ENCODE data around the gene HOOK2. TPM values are rescaled to one million over a fixed set of nuclear protein-coding genes. Genes with fewer than 3 reads are reported as not detected.
A peak's percentile ranks its signal among the peaks of the same experiment; 100 is the strongest.

Gene HOOK2
- total and polyA plus RNA-seq, 9 of the 15 experiments (the other 6 are each of a cell fraction or from before 2014, with no cell fraction given), result 1.3 to 17.2 (median 9.9) TPM

GRCh38 chr19:12793290-12794195 lies 18.2 kb upstream of the HOOK2 start (continued):
- no peak for TF ChIP-seq KDM2B (CRISPR knock-in tag; IDR thresholded peaks at IDR 0.05)
- no peak for TF ChIP-seq MCM3 (IDR thresholded peaks at IDR 0.05)
- TF ChIP-seq POLR2AphosphoS5 (IDR thresholded peaks at IDR 0.05; ENCODE audit: control insufficient read depth, insufficient read depth, low read depth, low read length), result peak; percentile 78
- peak; percentile 61; the same call in 1 of the 2 replicates for TF ChIP-seq ZBED1 (IDR thresholded peaks at IDR 0.05)
- no peak for TF ChIP-seq FOXA3 (CRISPR knock-in tag; conservative IDR thresholded peaks at IDR 0.05 in 1 of 2, IDR thresholded peaks at IDR 0.05 in 1 of 2)
- TF ChIP-seq, protein P1, sequence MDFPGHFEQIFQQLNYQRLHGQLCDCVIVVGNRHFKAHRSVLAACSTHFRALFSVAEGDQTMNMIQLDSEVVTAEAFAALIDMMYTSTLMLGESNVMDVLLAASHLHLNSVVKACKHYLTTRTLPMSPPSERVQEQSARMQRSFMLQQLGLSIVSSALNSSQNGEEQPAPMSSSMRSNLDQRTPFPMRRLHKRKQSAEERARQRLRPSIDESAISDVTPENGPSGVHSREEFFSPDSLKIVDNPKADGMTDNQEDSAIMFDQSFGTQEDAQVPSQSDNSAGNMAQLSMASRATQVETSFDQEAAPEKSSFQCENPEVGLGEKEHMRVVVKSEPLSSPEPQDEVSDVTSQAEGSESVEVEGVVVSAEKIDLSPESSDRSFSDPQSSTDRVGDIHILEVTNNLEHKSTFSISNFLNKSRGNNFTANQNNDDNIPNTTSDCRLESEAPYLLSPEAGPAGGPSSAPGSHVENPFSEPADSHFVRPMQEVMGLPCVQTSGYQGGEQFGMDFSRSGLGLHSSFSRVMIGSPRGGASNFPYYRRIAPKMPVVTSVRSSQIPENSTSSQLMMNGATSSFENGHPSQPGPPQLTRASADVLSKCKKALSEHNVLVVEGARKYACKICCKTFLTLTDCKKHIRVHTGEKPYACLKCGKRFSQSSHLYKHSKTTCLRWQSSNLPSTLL (IDR thresholded peaks at IDR 0.05), result no peak
- 0 out of 2 replicates have a peak, but pooled peaks have one; percentile 29 for TF ChIP-seq ZNF57 (CRISPR knock-in tag; IDR thresholded peaks at IDR 0.05)
- TF ChIP-seq CAMTA2 (CRISPR knock-in tag; conservative IDR thresholded peaks at IDR 0.05), result no peak
- 0 out of 2 replicates have a peak, but pooled peaks have one; percentile 45 for TF ChIP-seq NR2F6 (CRISPR knock-in tag; IDR thresholded peaks at IDR 0.05)
- no peak; the same call in 1 of the 2 replicates for TF ChIP-seq CBX1 (IDR thresholded peaks at IDR 0.05; ENCODE audit: low read depth)
- peak; percentile 86 for TF ChIP-seq CREB1 (IDR thresholded peaks at IDR 0.05)
- peak; percentile 88 for TF ChIP-seq CREB1 (CRISPR knock-in tag; IDR thresholded peaks at IDR 0.05)
- TF ChIP-seq MTF1 (CRISPR knock-in tag; IDR thresholded peaks at IDR 0.05; ENCODE audit: borderline replicate concordance), result no peak
- peak; percentile 60; the same call in 1 of the 2 replicates for TF ChIP-seq ESRRA (IDR thresholded peaks at IDR 0.05; ENCODE audit: borderline replicate concordance, low read depth)
- TF ChIP-seq MAFF (IDR thresholded peaks at IDR 0.05; ENCODE audit: low read length), result no peak
- peak; percentile 30; the same call in 1 of the 2 replicates for TF ChIP-seq EP300 (IDR thresholded peaks at IDR 0.05; ENCODE audit: low read length)
- TF ChIP-seq NR1H2 (CRISPR knock-in tag; IDR thresholded peaks at IDR 0.05), result peak; percentile 65; the same call in 1 of the 2 replicates
- peak; percentile 80 to 93; a peak in 2 of 4 replicates for TF ChIP-seq SIN3A (IDR thresholded peaks at IDR 0.05; ENCODE audit: borderline replicate concordance in 2 of 2, control insufficient read depth in 1 of 2, low read depth in 2 of 2, low read length in 2 of 2)
- TF ChIP-seq NFE2 (IDR thresholded peaks at IDR 0.05; ENCODE audit: low read depth), result peak; percentile 24; the same call in 1 of the 2 replicates
- no peak for TF ChIP-seq ZC3H11A (IDR thresholded peaks at IDR 0.05; ENCODE audit: low read depth, low read length)
- TF ChIP-seq, protein P2, sequence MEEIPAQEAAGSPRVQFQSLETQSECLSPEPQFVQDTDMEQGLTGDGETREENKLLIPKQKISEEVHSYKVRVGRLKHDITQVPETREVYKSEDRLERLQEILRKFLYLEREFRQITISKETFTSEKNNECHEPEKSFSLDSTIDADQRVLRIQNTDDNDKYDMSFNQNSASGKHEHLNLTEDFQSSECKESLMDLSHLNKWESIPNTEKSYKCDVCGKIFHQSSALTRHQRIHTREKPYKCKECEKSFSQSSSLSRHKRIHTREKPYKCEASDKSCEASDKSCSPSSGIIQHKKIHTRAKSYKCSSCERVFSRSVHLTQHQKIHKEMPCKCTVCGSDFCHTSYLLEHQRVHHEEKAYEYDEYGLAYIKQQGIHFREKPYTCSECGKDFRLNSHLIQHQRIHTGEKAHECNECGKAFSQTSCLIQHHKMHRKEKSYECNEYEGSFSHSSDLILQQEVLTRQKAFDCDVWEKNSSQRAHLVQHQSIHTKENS (CRISPR knock-in tag; IDR thresholded peaks at IDR 0.05), result no peak
- 0 out of 2 replicates have a peak, but pooled peaks have one; percentile 57 for TF ChIP-seq MBD2 (IDR thresholded peaks at IDR 0.05; ENCODE audit: borderline replicate concordance, low read depth)
- no peak for TF ChIP-seq CHD1 (IDR thresholded peaks at IDR 0.05; ENCODE audit: low read length)
- peak; percentile 70 for TF ChIP-seq CHD2 (IDR thresholded peaks at IDR 0.05; ENCODE audit: low read depth, low read length)
- peak; percentile 98 for TF ChIP-seq RBM22 (IDR thresholded peaks at IDR 0.05; ENCODE audit: low read depth, low read length, poor library complexity, severe bottlenecking)
- TF ChIP-seq PML (IDR thresholded peaks at IDR 0.05; ENCODE audit: low read length), result no peak; the same call in 1 of the 2 replicates
